MM.1S (cell line): Measurements from ENCODE around the gene CCDC121.

Source experiments
- DNase-seq: peaks from one replicate; pipeline ENCODE4 v3.0.0-alpha.2; 2015
- H2AFZ ChIP-seq: fragments of 300-600 bp; sonication (generic); 2 replicates; pipeline ENCODE4 v1.6.0; 2016; ENCODE audit warnings: antibody characterized with exemption, low read length
- H3F3A ChIP-seq: fragments of 300-600 bp; sonication (generic); 2 replicates; pipeline ENCODE4 v1.6.1; 2016; ENCODE audit warnings: mild to moderate bottlenecking, antibody characterized with exemption, low read length, moderate library complexity, mixed read lengths; ENCODE audit not compliant: insufficient read depth
- H3K27ac ChIP-seq: fragments of 300-600 bp; sonication (generic); 2 replicates; pipeline ENCODE4 v1.5.1; 2016; ENCODE audit warnings: mild to moderate bottlenecking, low read length
- H3K27me3 ChIP-seq: fragments of 300-600 bp; sonication (generic); replicated peaks from 2 replicates; pipeline ENCODE4 v1.6.0; 2016; ENCODE audit warnings: low read length; ENCODE audit not compliant: insufficient read depth
- H3K36me3 ChIP-seq: fragments of 300-600 bp; sonication (generic); replicated peaks from 2 replicates; pipeline ENCODE4 v1.6.1; 2016; ENCODE audit warnings: mild to moderate bottlenecking, low read length, mixed read lengths; ENCODE audit not compliant: insufficient read depth
- H3K4me1 ChIP-seq: fragments of 300-600 bp; sonication (generic); 2 replicates; pipeline ENCODE4 v1.6.1; 2016; ENCODE audit warnings: low read length, mixed read lengths
- H3K4me2 ChIP-seq: fragments of 300-600 bp; sonication (generic); 2 replicates; pipeline ENCODE4 v1.6.0; 2016; ENCODE audit warnings: low read depth, low read length
- H3K4me3 ChIP-seq: fragments of 300-600 bp; sonication (generic); 2 replicates; pipeline ENCODE4 v1.5.1; 2016; ENCODE audit warnings: low read length, mixed read lengths
- H3K79me2 ChIP-seq: fragments of 300-600 bp; sonication (generic); 2 replicates; pipeline ENCODE4 v1.6.1; 2016; ENCODE audit warnings: mixed run types, low read length, mixed read lengths
- H3K9ac ChIP-seq: fragments of 300-600 bp; sonication (generic); 2 replicates; pipeline ENCODE4 v1.6.1; 2016; ENCODE audit warnings: low read length, mixed read lengths
- H3K9me2 ChIP-seq: fragments of 300-600 bp; sonication (generic); replicated peaks from 2 replicates; pipeline ENCODE4 v1.6.1; 2016; ENCODE audit warnings: mild to moderate bottlenecking, low read length, mixed read lengths; ENCODE audit not compliant: insufficient read depth
- H3K9me3 ChIP-seq: fragments of 300-600 bp; sonication (generic); replicated peaks from 2 replicates; pipeline ENCODE4 v1.6.1; 2016; ENCODE audit warnings: mild to moderate bottlenecking, low read length, mixed read lengths; ENCODE audit not compliant: insufficient read depth
- H4K20me1 ChIP-seq: fragments of 300-600 bp; sonication (generic); 2 replicates; pipeline ENCODE4 v1.6.1; 2016; ENCODE audit warnings: mild to moderate bottlenecking, low read length, moderate library complexity, mixed read lengths; ENCODE audit not compliant: insufficient read depth
- CTCF ChIP-seq: fragments of 300-600 bp; sonication (generic); IDR thresholded peaks from 2 replicates; pipeline ENCODE4 v1.5.1; 2016; ENCODE audit warnings: antibody characterized with exemption, low read length, mixed read lengths
- EZH2 ChIP-seq: fragments of 300-600 bp; sonication (generic); optimal IDR thresholded peaks from 2 replicates; pipeline ENCODE3; 2017; ENCODE audit warnings: low read depth, mild to moderate bottlenecking, antibody characterized with exemption, low read length, mixed read lengths
- EZH2phosphoT487 ChIP-seq: fragments of 300-600 bp; sonication (generic); IDR thresholded peaks from 2 replicates; pipeline ENCODE4 v1.6.1; 2018; ENCODE audit warnings: antibody characterized with exemption, low read length

CCDC121 gene

GRCh38 chr2:27622921-27623384 is 5.9 kb downstream of the CCDC121 start:
- TF ChIP-seq EZH2phosphoT487 = no peak
- TF ChIP-seq CTCF = no peak
- TF ChIP-seq EZH2 = no peak
- Histone ChIP-seq H3K4me2 (no peak overlapping the region), H3K4me3 (no peak overlapping the region), H3K27me3 (no peaks in the 10 kb centered on the region), H3K9me3 (no peaks in the 10 kb centered on the region), H2AFZ (no peak overlapping the region), H3K9ac (no peak overlapping the region), H3K79me2 (no peaks in the 10 kb centered on the region), H3K27ac (no peak overlapping the region), H3K4me1 (no peaks in the 10 kb centered on the region), H3K9me2 (no peaks in the 10 kb centered on the region), H3F3A (peaks cover 1% of the 10 kb centered on the region; the same call in 1 of the 2 replicates), H3K36me3 (no peaks in the 10 kb centered on the region; the same call in 1 of the 2 replicates), H4K20me1 (no peaks in the 10 kb centered on the region)
- DNase-seq = no peak

GRCh38 chr2:27621524-27621923 is 7.3 kb downstream of the CCDC121 start:
- H3K4me3 ChIP-seq = no peak overlapping the region
- H3K27ac ChIP-seq = no peak overlapping the region
- no peaks in the 10 kb centered on the region for H3K27me3 ChIP-seq
- TF ChIP-seq CTCF (no peak), EZH2phosphoT487 (no peak), EZH2 (no peak)
- no peaks in the 10 kb centered on the region for H3K4me1 ChIP-seq
- no peak overlapping the region for H2AFZ ChIP-seq
- H4K20me1 ChIP-seq = no peaks in the 10 kb centered on the region
- H3K36me3 ChIP-seq = no peaks in the 10 kb centered on the region; the same call in 1 of the 2 replicates
- no peak for DNase-seq
- H3K4me2 ChIP-seq = no peak overlapping the region
- no peak overlapping the region for H3K9ac ChIP-seq
- no peaks in the 10 kb centered on the region for H3F3A ChIP-seq
- no peaks in the 10 kb centered on the region for H3K9me3 ChIP-seq
- no peaks in the 10 kb centered on the region for H3K79me2 ChIP-seq
- H3K9me2 ChIP-seq = no peaks in the 10 kb centered on the region

- no peak overlapping the region for H2AFZ ChIP-seq
- no peaks in the 10 kb centered on the region for H3K9me3 ChIP-seq
- TF ChIP-seq CTCF (no peak), EZH2phosphoT487 (no peak), EZH2 (no peak)
- no peak overlapping the region for H3K9ac ChIP-seq
- DNase-seq = no peak
- no peak overlapping the region for H3K4me3 ChIP-seq
- H3F3A ChIP-seq = no peaks in the 10 kb centered on the region
- no peak overlapping the region for H3K27ac ChIP-seq
- no peaks in the 10 kb centered on the region for H3K27me3 ChIP-seq
- no peaks in the 10 kb centered on the region for H3K79me2 ChIP-seq
- H4K20me1 ChIP-seq = no peaks in the 10 kb centered on the region
- H3K4me2 ChIP-seq = no peak overlapping the region
- H3K9me2 ChIP-seq = no peaks in the 10 kb centered on the region
- H3K36me3 ChIP-seq = peaks cover 4% of the 10 kb centered on the region; the same call in 1 of the 2 replicates
- no peaks in the 10 kb centered on the region for H3K4me1 ChIP-seq
Observed at GRCh38 chr2:27615316-27615715, 13.5 kb downstream of the CCDC121 start.
